RKO (cell line): ENCODE results near the gene CELSR2.

Experiments
- DNase-seq: peaks from one replicate; pipeline ENCODE4 v3.0.0-alpha.2; 2016; ENCODE audit warnings: low spot score

CELSR2 gene

GRCh38 chr1:109265016-109265415 is 15.7 kb downstream of the CELSR2 start:
- no peak for DNase-seq

- no peak for DNase-seq
Observed at GRCh38 chr1:109265741-109266330, 16.5 kb downstream of the CELSR2 start.

- no peak for DNase-seq
Observed at GRCh38 chr1:109266965-109267364, 17.6 kb downstream of the CELSR2 start.

- DNase-seq = no peak
Observed at GRCh38 chr1:109267743-109268300, 18.5 kb downstream of the CELSR2 start.

GRCh38 chr1:109268431-109269211 is 19.3 kb downstream of the CELSR2 start:
- DNase-seq = no peak

GRCh38 chr1:109269212-109269980 is 20.1 kb downstream of the CELSR2 start:
- no peak for DNase-seq

- no peak for DNase-seq
Observed at GRCh38 chr1:109269981-109270622, 20.8 kb downstream of the CELSR2 start.

GRCh38 chr1:109270623-109271317 is 21.4 kb downstream of the CELSR2 start:
- no peak for DNase-seq

GRCh38 chr1:109271458-109271857 is 22.1 kb downstream of the CELSR2 start:
- DNase-seq = no peak

GRCh38 chr1:109272021-109272799 is 22.9 kb downstream of the CELSR2 start:
- no peak for DNase-seq

GRCh38 chr1:109272831-109273547 is 23.6 kb downstream of the CELSR2 start:
- DNase-seq = no peak

- DNase-seq = no peak
Observed at GRCh38 chr1:109273570-109274288, 24.4 kb downstream of the CELSR2 start.

- DNase-seq = no peak
Observed at GRCh38 chr1:109274533-109275476, 25.5 kb downstream of the CELSR2 start.

- no peak for DNase-seq
Observed at GRCh38 chr1:109275706-109276345, 26.5 kb downstream of the CELSR2 start.

GRCh38 chr1:109277434-109278204 is 28.3 kb downstream of the CELSR2 start:
- peak; percentile 75 for DNase-seq

- DNase-seq = no peak
Observed at GRCh38 chr1:109279615-109280278, 30.4 kb downstream of the CELSR2 start.
